GM10248 (cell line): Measurements from ENCODE around the gene RUFY4.
A peak's percentile ranks its signal among the peaks of the same experiment; 100 is the strongest.

ENCODE experiments used
- CTCF ChIA-PET: fragments of 300-600 bp; sonication (Branson Sonifier 250); formaldehyde crosslinking; extraction: SDS; loops from one replicate; lab custom pipeline; 2021; ENCODE audit warnings: antibody characterized with exemption; lab: Yijun Ruan, JAX
- POLR2A ChIA-PET: fragments of 350-650 bp; sonication (Branson Sonifier 250); formaldehyde crosslinking; extraction: SDS; loops from one replicate; lab custom pipeline; 2020; ENCODE audit warnings: antibody characterized with exemption; lab: Yijun Ruan, JAX
- DNase-seq: peaks from one replicate; pipeline ENCODE4 v3.0.0; 2012; ENCODE audit errors: extremely low spot score
- TF ChIP-seq, protein P1 (sequence below): IDR thresholded peaks from 2 replicates; pipeline ENCODE4 v1.5.1; 2012; ENCODE audit warnings: mild to moderate bottlenecking, low read depth; ENCODE audit errors: extremely low read depth, missing control alignments, control extremely low read depth

The RUFY4 gene

DNA sequence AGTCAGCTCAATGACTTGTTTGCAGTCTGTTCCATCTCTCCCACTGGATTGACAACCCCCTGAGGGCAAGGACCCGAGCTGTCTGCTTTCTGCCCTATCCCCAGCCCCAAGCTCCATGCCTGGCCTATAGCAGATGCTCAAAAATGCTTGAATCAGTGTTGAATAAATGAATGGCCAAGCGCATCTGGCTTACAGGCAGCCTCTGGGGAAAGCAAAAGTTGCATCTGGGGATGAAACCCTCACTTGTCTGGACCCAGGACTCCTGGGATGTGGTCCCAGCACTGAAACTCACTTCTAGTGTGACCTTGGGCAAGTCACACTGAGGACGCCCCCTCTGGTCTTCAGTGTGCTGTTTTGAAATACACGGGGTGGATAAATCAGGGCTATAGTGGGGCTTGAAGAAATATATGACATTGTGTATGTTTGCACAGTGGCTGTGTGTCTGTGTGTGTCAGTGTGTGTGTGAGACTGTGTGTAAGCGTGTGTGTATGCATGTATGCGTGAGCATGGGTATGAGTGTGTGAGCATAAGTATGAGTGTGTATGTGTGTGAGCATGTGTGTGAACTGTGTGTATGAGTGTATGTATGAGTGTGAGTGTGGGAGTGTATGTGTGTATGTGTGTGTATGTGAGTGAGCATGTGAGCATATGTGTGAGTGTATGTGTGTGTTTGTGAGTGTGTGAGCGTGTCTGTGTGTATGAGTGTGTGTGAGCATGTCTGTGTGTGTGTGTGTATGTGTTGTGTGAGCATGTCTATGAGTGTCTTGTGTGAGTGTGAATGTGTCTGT is 38.5 kb upstream of the RUFY4 start:
- peak; percentile 6 for DNase-seq
- TF ChIP-seq, protein P1, sequence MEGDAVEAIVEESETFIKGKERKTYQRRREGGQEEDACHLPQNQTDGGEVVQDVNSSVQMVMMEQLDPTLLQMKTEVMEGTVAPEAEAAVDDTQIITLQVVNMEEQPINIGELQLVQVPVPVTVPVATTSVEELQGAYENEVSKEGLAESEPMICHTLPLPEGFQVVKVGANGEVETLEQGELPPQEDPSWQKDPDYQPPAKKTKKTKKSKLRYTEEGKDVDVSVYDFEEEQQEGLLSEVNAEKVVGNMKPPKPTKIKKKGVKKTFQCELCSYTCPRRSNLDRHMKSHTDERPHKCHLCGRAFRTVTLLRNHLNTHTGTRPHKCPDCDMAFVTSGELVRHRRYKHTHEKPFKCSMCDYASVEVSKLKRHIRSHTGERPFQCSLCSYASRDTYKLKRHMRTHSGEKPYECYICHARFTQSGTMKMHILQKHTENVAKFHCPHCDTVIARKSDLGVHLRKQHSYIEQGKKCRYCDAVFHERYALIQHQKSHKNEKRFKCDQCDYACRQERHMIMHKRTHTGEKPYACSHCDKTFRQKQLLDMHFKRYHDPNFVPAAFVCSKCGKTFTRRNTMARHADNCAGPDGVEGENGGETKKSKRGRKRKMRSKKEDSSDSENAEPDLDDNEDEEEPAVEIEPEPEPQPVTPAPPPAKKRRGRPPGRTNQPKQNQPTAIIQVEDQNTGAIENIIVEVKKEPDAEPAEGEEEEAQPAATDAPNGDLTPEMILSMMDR = no peak
- POLR2A ChIA-PET = no interaction called here
- CTCF ChIA-PET = interaction anchor here (1.3 to 4.3 kb wide), 4 partner anchors 11 to 241 kb away, joined by 5 to 39 read pairs (median 6); no protein-coding TSS in a partner anchor

DNA sequence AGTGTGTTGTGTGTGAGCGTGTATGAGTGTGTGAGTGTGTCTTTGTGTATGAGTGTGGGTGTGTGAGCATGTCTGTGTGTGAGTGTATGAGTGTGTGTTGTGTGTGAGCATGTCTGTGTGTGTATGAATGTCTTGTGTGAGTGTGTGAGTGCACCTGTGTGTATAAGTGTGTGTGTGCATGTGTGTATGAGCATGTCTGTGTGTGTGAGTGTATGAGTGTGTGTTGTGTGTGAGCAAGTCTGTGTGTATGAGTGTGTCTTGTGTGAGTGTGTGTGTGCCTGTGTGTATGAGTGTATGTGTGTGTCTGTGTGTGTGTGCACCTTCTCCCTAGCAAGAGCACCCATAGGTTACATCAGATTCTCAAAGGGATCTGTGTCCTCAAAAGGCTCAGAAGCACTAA is 37.8 kb upstream of the RUFY4 start:
- ChIA-PET POLR2A (no interaction called here), CTCF (interaction anchor here (1.8 to 4.3 kb wide), 2 partner anchors 10 to 241 kb away, joined by 7 to 39 read pairs; no protein-coding TSS in a partner anchor)
- DNase-seq = no peak
- TF ChIP-seq, protein P1 = no peak

DNA sequence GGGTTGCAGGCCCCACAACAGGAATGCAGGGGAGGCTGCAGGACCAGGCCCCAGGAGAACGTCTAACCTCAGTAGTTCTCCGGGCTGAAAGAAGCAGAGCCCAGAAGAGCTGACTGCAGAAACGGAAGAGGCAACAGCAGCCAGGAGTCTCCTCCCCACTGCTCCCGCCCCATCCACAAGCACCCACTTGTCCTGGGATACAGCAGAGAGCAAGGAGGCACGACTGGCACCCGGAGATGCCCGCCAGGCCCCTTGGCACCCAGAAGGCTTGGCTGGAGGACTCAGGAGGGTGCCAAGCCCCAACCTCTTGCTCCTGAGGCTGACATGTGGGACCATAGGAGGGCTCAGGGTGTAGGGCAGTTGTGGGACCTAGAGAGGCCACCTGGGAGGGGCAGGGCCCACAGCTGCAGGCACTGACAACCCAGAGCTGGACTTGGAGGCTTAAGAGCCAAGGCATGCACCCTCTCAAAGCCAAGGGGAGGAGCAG is 37.2 kb upstream of the RUFY4 start:
- CTCF ChIA-PET = interaction anchor here (1.3 to 5.0 kb wide), 6 partner anchors 9 to 246 kb away, joined by 4 to 39 read pairs (median 20); no protein-coding TSS in a partner anchor
- DNase-seq = peak; percentile 10
- TF ChIP-seq, protein P1 = no peak
- POLR2A ChIA-PET = no interaction called here

DNA sequence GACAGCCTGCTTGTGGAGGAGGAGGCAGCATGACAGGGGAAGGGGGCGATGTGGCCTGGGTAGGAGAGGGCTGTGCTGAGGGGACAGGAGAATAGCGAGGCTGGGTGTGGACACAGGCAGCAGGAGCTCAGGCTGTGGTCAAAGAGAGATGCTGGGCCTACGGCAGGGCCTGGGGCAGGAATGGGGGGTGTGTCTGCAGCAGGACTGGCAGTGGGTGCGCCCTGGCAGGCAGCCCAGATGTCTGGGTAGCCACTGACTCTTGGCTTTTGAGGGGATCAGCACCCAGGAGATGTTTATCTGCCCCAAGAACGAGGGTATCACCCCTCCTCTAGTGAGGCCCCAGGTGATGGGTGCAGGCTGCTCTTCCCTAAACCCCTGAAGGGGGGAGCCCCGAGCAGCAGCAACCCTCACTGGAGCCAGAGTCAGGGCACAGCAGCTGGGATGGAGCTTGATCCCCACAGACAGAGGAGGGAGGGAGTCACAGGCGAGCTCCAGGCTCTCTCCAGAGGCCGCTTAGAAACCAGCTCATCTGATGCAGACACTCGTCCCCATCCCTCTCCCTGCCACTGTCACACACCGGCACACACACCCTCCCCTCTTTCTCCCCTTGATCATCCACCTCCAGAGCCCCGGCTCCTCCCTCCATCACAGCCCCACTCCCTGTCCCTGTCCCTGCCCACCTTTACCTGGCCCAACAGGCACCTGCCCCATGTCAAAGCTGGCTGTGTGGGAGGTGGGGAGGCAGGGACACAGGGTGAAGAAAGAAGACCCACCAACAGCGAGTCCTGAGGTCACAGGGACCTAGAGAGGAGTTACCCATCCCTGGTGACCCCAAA is 36.5 kb upstream of the RUFY4 start:
- peak; percentile 13 for DNase-seq
- ChIA-PET CTCF (interaction anchor here (0.9 to 5.0 kb wide), 10 partner anchors 9 to 247 kb away, joined by 3 to 39 read pairs (median 8); no protein-coding TSS in a partner anchor), POLR2A (no interaction called here)
- TF ChIP-seq, protein P1 = no peak

DNA sequence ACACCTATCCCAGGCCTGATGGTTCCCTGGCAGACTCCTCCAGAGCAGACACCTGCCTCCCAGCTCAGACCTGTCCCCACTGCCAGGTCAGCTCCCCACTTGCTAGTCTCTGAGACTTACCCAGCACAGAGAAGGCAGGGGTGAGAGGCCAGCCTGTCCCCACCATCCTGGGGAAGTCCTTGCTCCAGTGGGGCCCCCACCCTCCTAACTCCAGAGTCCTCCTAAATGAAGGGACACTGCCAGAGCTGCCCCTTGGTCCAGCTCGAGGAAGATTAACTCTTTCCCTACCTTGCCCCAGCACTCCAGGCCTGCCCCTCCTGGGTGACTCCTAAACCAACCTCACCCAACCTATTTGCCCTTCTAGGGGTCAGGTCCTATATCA is 35.9 kb upstream of the RUFY4 start:
- TF ChIP-seq, protein P1 = no peak
- no peak for DNase-seq
- ChIA-PET CTCF (interaction anchor here (0.8 to 5.0 kb wide), 10 partner anchors 10 to 247 kb away, joined by 3 to 39 read pairs (median 6); no protein-coding TSS in a partner anchor), POLR2A (no interaction called here)

DNA sequence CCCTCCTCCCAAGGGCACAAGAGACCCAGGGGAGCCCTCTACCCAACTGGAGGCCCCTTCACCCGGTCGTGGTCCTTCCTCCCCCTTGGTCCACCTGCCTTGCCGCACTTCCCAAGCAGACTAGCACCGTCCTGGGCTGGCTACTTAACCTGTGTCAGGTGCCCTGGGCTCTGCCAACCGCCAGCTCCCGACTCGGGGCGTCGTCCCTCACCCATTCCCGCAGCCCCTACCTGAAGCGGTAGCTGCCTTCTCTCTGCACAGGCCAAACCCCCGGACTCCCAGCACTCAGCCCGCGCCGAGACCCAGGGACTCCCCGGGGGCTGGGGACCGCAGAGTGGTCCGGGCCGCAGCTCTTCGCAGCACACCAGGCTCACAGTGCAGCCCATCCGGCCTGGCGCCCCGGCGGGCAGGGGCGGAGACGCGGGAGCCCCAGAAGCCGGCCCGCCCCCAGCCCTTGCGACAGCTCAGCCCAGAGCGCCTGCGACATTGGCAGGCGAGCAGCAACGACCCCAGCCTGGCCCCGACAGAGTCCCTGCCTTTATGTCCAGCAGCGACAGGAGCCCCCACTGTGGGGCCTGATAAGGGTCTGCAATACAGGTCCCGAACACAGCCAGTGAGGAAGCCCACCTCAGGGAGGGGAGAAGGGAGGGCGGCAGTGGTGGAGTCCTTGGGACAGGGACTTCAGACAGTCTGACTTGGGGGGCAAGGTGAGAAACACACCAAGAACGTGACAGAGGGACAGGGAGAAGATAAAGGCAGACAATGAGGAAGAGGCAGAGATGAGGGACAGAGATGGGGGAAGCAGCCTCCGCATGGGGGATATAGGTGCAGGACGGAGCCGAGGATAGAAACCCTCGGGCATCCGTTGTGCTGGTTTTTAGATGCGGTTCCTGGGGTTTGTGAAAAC is 35.2 kb upstream of the RUFY4 start:
- CTCF ChIA-PET = interaction anchor here (0.8 to 5.0 kb wide), 13 partner anchors 10 to 248 kb away, joined by 3 to 39 read pairs (median 5); partner anchors contain the start of gene RUFY4
- peak; percentile 18 for DNase-seq
- POLR2A ChIA-PET = no interaction called here
- TF ChIP-seq, protein P1 = no peak
